HG03521 (cell line): ENCODE measurements around the gene CERK.

ENCODE experiments used
- ATAC-seq: cut with Tn5 transposase; IDR thresholded peaks from one replicate; pipeline ENCODE4 v1.9.1; 2021; ENCODE audit warnings: mild to moderate bottlenecking, moderate library complexity; ENCODE audit not compliant: unreplicated experiment

The CERK gene

DNA sequence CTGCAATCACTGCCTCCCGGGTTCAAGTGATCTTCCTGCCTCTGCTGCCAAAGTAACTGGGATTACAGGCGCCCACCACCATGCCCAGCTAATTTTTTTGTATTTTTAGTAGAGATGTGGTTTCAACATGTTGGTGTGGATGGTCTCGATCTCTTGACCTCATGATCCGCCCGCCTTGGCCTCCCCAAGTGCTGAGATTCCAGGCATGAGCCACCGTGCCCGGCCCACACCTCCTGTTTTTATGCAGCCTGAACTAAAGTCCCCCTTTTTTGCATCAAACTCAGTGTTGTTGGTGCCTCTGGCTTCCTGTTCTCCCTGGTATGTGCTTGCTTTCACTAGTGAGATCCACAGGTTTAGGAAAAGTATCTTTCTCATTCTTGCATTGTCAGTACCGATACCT lies 28.6 kb upstream of the CERK start:
- ATAC-seq = no peak

DNA sequence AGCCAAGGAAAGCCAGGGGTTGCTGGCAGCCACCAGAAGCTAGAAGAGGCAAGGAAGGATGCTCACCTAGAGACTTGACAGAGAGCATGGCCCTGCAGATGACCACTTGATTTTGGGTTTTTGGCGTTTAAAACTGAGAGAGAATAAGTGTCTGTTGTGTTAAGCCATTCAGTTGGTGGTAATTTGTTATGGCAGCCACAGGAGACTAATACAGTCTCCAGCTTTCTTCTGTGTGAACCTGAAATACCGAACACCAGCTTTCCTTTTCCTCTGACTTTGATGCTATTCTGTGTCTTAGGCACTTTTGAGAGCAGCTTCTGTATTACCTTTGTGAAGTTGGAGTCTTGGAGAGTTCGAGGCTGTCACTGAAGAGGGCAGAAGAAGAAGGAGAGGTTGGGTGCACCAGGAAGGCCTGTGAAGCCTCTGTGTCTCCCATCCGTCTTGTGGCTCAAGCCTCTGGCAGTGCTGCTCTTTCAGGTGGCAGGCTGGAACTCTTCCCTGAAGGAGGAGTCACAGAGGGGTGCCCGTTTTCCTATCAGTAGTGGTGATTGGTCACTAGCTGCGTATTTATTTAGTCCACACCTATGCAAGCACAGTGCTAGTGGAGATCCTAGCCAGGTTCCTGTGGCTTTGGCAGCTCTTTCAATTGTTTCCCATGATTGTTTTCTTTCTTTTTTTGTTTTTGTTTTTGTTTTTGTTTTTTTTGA lies 26.9 kb upstream of the CERK start:
- no peak for ATAC-seq

DNA sequence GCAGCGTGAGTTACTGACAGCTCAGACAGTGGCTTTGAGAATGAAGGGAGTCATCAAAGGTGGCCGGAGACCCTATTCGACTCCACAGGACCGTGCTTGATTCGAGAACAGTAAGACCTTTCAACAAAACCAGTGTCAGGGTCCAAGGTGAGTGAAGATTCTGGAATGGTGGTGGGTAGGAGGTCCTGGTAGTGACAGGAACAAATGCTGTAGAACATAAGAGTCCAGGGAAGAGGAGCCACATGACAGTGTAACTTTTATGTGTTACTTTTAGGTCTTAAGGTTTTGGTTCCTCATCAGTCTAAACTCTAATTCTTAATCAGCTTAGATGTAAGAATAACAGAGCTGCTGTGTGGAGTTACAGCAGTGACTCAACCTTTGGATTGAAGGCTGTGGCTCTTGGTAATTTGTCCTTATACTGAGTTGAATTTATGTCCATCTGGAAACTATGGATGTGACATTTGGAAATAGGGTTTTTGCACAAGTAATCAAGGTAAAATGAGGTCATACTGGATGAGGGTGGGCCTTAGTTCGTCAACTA lies 26.2 kb upstream of the CERK start:
- ATAC-seq = no peak

DNA sequence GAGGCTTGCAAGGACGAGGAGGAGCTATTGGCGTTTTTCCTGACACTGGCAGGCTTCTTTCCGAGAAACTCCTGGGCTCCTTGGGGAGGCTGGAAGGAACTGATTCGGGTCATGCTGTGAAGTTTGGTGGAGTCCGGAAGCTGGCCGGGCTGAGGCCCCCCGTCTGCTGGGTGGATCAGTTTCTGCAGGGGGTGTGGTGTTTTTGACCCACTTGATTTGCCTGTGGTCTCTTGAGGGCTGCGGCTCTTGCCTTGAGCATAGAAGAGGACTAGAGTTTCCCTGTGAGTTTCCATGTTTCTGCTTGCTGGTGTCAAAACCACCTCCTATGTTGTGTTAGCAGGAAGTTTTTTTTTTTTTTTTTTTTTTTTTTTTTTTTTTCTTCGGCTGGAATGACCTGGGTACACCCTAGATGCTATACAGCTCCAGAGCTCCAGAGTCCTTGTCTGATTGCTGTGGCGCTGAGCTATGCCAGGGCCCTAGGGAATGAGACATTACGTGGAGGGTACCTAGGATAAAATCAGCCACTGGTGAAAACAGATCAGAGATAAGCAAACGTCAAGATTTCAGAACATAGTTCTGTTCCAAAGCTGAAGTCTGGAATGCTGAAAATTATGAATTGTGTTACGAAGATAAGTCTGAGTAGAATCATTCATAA lies 25.1 kb upstream of the CERK start:
- ATAC-seq = peak; percentile 51

DNA sequence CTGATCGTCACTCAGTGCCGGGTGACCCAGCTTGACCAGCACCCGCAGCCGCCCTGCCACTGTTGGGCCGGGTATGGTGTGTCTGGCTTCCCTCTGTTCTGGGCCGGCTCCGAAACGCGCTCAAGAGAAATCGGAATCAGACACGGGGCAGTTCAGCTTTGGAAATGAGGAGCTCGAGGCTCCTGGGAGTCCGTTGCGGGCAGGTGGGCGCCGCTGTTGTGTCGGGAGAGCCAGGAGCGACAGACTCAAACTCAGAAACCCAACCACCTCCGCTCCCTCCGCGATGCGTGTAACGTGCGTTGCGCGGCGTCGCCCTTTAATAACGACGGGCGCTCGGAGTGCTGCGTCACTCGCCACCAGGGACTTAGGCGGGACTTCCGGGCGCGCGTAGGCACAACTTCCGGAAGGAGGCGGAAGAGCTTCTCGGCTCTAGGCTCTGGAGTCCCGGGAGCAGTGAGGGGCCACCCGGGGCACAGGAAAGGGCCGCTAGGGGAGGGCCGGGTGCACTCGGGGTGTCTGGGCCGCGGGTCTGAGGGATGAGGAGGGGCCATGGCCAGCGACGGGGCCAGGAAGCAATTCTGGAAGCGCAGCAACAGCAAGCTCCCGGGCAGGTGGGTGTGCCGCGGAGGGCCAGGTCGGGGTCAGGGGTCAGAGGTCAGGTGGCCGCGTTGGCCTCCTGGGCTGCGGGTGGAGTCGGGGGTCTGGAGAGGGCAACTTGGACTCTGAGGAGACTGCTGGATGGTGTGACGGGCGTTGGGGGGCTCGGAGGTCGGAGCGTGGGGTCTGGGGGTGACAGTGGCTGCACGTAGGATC lies 24.4 kb upstream of the CERK start, which contains the start of gene TBC1D22A:
TSS of gene TBC1D22A (plus strand) at position 413 of the 813 bp plus-strand sequence. CDS start at position 550, 137 bp downstream.
- ATAC-seq = peak; percentile 65

DNA sequence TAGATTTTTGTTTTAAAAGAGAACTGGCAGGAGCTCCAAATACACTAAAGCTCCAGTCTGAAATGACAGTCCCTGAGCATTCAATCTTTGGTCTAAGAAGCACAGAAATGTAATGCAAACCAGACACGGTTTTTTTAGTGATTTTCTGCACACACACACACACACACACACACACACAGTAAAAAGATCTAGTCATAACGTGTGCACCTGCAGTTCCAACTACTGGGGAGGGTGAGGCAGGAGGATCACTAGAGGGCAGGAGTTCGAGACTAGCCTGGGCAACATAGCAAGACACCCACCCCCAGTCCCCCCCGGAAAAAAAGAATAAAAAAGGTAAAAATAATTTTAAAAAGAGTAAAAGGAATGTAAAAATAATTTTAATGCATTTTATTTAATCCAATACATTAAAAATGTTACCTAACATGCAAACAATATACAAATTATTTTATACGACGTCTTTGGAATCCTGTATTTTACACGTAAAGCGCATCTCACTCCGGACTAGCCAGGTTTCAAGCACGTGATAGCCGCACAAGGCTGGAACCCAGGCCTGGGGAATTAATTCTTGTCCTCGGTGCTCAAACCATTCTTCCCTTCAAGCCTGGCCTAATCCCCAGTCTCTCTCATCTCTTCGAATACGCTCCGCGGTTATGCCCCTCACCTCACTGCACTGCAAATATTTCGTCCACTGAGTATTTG lies 23.6 kb upstream of the CERK start:
- ATAC-seq = no peak

DNA sequence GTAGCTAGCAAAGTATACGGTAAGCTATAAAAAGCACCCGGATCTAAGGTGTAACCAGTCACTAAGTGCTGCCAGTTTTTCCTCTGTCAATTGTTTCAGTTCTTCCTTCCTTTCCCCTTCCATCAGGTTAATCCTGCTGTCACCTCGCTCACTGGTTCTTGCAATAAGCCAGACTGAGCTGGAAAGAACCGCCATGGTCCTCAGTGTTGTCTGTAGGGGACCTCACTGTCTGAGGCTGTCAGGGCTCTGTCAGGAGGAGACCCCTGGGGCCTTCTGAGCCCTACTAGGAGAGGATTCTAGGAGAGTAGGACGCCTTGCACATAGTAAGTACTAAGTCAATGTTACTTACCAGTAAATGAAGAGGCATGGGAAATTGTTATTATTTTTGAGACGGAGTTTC lies 23.0 kb upstream of the CERK start:
- no peak for ATAC-seq

DNA sequence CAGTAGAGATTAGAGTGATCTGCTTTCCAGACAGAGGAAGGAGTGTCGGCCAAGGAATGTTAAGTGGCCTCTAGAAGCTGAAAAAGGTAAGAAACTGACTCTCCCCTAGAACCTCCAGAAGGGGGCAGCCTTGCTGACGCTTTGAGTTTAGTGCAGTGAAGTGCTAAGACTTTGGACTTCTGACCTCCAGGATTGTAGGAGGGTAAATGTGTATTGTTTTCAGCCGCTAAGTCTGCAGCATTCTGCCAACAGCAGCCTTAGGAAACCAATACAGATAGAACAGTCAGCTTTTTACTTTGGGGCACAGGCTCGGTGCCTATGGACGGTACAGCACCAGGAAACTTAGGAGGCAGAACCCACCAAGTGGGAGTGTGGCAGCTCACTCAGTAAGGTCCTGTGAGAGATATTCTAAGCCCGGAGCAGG lies 20.8 kb upstream of the CERK start:
- ATAC-seq = no peak

DNA sequence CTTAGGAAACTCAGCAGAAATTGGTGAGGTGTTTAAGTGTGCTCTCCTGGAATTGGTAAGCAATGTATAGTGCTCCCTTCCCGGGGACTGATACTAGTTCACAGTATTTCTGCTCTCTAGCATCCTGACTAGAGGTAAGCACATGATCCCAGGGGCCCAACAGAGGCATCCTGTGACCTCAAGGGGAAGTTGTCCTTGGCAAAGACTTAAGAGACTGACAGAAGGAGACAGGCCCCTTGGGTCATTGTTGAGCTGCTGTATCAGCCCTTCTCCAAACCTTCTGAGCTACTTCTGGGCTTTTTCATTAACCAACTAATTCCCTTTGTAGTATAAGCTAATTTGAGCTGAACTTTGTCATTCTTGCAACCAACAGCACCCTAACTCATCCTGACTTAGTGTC lies 20.1 kb upstream of the CERK start:
- no peak for ATAC-seq

DNA sequence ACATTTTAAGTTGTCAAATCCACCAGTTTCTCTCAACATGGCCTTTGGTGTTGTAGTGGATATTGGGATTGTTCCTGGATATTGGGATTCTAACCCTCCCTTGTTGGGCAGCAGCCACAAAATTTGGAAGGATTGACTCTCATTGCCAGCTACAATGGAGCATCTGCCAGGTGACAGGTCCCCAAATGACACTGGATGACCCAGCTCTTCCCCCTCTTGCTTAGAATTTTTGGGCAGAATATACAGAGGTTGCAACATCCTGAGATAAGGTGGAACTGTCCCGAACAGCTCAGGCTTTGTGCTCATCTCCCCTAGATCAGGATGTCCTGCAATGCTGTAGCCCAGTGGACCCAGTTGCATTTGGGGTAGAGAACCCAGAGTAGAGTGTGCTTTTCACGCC lies 19.1 kb upstream of the CERK start:
- ATAC-seq = no peak

DNA sequence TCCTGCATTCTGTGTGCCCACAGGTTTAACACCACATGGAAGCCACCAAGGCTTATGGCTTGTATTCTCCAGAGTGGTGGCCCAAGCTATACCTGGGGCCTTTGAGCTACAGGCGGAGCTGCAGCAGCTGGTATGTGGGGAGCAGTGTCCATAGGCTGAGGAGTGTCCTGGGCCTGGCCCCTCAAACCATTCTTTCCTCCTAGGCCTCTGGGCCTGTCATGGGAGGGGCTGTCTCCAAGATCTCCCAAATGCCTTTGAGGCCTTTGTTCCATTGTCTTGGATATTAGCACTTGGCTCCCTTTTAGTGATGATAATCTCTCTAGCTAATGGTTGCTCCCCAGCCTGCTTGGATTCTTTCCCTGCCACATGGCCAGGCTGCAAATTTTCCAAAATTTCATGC lies 18.0 kb upstream of the CERK start:
- no peak for ATAC-seq

DNA sequence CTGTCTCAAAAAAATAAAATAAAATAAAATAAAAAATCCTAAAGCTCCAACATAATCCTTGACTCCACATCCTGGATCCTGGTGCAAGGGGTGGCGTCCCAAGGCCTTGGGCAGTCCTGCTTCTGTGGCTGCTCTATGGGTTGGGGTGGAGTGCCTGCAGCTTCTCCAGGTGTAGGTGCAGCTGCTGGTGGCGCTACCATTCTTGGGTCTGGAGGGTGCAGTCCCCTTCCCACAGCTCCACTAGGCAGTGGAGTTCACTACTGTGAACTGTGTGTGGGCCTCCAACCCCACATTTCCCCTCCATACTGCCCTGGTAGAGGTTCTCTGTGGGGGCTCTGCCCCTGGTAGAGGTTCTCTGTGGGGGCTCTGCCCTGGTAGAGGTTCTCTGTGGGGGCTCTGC lies 17.5 kb upstream of the CERK start:
- no peak for ATAC-seq

DNA sequence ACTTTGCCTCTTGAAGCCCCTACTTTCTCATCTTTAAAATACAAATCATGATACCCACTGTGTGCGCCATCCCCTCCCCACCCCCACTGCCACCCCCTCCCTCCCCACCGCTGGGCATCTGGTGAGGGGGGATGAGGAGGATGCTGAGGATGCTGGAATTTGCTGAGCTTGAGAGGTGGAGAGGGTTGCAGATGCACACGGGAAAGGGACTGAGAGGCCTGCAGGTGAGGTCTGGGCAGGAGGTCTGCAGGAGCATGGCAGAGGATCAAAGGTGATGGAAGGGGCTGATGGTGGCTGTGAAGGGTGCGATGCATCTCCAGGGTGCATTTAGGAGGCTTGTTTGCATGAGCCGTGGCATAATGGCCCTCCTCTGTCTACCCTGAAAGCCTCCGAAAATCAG lies 16.8 kb upstream of the CERK start:
- no peak for ATAC-seq

DNA sequence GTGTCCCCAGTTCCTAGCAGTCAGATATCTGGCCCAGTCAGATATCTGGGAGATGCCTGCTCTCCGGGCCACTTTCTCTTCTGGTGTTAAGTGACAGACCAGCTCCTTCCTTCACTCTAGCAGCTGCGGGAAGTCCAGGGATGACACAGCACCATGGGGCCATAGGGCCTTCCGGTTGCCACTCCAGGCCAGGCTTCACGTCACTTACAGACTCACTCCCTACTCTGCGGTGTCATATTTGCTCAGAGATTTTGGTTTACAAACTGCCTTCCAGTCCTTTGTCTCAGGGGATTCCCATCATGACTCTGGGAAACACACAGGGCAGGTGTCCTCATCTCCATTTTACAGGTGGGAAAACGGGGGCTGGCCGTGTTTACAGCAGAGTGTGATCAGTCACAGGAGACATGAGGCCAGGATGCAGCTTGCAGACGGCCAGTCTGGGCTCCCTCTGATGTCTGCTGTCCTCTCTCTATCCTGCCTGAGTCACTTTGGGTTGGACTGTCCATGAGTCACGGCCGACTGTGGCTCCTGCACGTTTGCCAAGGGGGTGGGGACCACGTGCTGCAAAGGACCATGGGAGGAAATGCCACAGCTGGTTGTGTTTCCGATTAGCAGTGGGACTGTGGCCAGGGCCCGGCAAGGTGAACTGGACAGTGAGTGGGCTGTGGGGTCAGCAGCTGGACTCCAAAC lies 16.2 kb upstream of the CERK start:
- no peak for ATAC-seq

DNA sequence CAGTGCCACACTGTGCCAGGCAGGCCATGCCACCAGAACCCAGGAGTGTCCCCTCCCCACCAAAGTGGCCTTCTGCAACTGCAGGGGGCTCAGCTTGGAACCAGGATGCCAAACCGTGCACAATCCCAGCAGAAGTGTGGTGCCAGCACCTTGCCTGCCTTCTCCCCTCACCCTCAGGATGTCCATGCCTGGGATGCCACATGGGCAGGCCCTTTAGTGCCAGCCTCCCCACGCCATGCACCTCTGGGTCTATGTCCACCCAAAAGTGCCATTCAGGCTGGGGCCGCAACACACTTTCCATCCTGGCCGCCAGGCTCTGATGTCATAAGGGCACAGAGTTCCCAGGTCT lies 15.7 kb upstream of the CERK start:
- no peak for ATAC-seq

DNA sequence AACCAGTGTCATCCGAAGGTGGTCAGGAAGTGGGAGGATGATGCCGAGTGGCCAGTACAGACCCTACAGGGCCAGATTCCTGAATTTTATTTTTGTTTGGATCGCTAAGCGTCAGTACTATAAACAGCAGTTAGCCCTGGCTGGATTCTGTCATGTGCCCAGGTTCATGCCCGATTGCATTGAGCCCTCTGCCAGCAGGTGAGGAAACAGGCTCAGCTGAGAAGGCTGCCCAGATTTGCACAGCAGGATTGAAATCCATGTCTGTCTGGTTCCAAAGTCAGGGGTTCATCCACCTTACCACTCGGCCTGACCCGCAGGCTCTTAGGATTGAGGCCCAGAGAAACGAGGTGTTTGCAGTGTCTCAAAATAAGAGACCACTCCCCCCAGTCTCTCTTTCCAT lies 15.3 kb upstream of the CERK start:
- no peak for ATAC-seq

DNA sequence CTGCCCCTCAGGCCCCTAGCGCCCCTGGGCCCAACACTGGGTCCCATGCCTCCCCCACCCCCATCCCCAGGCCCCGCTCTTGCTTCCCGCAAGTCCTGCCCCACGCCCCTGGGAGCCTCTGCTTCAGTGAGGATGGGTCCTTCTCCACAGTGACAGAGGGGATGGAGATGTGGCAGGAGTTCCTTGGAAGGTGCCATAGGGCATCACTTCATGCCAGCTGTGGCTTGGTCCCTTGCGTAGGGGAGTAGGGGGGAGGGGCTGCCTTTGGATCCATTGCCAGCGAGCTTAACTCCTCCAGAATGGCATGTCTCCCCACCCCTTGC lies 14.9 kb upstream of the CERK start:
- no peak for ATAC-seq

DNA sequence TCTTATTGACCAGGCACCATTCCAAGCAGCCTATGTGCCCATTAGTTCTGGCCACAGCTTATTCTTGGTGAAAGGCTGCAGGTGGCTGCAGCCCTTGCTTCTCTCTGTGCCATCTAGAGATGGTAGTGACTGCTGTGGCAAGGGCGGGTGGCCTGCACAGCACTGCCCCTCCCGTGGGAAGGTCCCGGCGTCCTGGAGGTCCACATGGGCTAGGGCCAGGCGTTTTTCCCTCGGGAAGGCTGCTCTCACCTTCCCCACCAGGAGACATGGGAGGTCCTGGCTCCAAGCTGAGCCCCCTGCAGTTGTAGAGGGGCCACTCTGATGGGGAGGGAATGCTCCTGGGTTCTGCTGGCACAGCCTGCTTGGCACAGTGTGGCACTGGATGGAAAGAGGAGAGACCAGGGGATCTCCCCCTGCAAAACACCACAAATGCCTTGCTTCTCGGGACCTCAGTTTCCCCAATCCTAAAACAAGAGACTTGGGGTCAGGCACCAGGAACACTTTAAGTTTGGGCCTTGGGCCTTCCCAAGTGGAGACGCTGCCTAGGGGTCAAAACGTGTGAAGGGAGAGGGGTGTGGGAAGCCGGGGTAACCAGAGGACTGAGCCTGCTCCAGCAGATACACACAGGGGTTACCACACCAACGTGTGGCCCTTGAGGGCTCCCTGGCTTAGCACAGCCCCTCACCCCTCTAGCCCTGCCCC lies 14.4 kb upstream of the CERK start:
- ATAC-seq = no peak

DNA sequence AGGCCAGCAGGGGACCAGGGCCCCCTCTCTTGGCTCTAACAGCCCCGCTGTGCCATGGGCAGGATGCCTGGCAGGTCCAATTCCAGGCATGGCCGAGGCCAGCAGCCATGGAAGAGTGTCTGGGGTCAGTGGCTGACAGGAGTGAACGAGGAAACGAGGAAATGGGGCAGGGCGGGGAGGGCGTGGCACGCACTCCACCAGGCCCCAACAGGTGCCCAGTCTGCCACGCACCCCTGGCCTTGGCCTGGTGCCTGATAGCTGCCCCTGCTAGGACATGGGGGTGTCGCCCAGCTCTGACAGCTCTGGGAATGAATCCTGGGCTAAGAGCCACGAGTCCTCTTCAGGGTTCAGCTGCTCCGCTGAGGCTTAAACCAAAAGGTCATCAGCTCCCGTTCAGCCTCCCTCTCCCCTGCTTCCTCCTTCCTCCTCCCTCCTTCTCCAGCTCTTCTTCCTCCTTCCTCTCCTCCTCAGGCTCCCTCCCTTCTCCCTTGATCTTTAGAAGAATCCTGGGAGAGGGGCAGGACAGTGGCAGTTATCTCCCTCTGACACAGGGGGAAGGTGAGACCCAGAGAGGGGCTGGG lies 12.9 kb upstream of the CERK start:
- no peak for ATAC-seq

DNA sequence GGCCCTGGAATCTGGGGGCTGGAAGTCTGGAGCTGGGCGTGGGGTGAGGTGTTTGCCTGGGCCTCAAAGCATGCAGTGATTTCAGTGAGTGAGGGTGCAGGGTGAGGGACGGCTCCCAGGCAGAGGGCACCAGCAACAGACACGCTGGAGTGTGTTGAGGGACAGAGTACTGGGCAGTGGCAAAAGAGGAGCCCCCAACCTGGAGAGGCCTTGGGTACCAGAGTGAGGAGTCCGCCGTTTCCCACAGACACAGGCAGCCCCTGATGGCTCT lies 12.4 kb upstream of the CERK start:
- no peak for ATAC-seq
